ENCODE results near the gene ABHD15.
A peak's percentile ranks its signal among the peaks of the same experiment; 100 is the strongest.
"Not testable (repeated sequence)": the region's sequence is repeated elsewhere in the genome, so short reads cannot be mapped to it uniquely, and the experiment has no call there.

ABHD15 gene

GRCh38 chr17:29567554-29568330, 905 bp upstream of the ABHD15 start:
- DNase-seq, result peak; percentile 16

GRCh38 chr17:29567304-29567553, 392 bp upstream of the ABHD15 start:
- DNase-seq, result no peak

GRCh38 chr17:29565643-29566472, 979 bp downstream of the ABHD15 start:
- DNase-seq, result no peak

- no peak for DNase-seq
Measured at GRCh38 chr17:29563816-29564215, 3.0 kb downstream of the ABHD15 start.

GRCh38 chr17:29562615-29563014, 4.2 kb downstream of the ABHD15 start:
- no peak for DNase-seq

GRCh38 chr17:29561554-29562517, 5.0 kb downstream of the ABHD15 start:
- no peak for DNase-seq

- DNase-seq, result no peak
Measured at GRCh38 chr17:29560316-29560715, 6.5 kb downstream of the ABHD15 start.

GRCh38 chr17:29559640-29560039, 7.2 kb downstream of the ABHD15 start:
- no peak for DNase-seq

GRCh38 chr17:29558139-29558538, 8.7 kb downstream of the ABHD15 start:
- DNase-seq, result not testable (repeated sequence)

GRCh38 chr17:29557739-29558116, 9.1 kb downstream of the ABHD15 start:
- no peak for DNase-seq

GRCh38 chr17:29557085-29557738, 9.6 kb downstream of the ABHD15 start:
- no peak for DNase-seq

- no peak for DNase-seq
Measured at GRCh38 chr17:29555840-29556239, 11.0 kb downstream of the ABHD15 start.

GRCh38 chr17:29549177-29549923, 17.5 kb downstream of the ABHD15 start:
- no peak for DNase-seq

- no peak for DNase-seq
Measured at GRCh38 chr17:29546830-29547229, 20.0 kb downstream of the ABHD15 start.

GRCh38 chr17:29546085-29546484, 20.8 kb downstream of the ABHD15 start:
- no peak for DNase-seq

GRCh38 chr17:29544066-29544465, 22.8 kb downstream of the ABHD15 start:
- no peak for DNase-seq

GRCh38 chr17:29533976-29534375, 32.9 kb downstream of the ABHD15 start:
- no peak for DNase-seq

- DNase-seq, result no peak
Measured at GRCh38 chr17:29526322-29526721, 40.5 kb downstream of the ABHD15 start.

- DNase-seq, result no peak
Measured at GRCh38 chr17:29524692-29525091, 42.1 kb downstream of the ABHD15 start.

- no peak for DNase-seq
Measured at GRCh38 chr17:29518359-29518758, 48.5 kb downstream of the ABHD15 start.

- DNase-seq, result no peak
Measured at GRCh38 chr17:29514792-29515191, 52.0 kb downstream of the ABHD15 start.

GRCh38 chr17:29510953-29511352, 55.9 kb downstream of the ABHD15 start:
- no peak for DNase-seq
